Natural killer cell treated with Interleukin-12 subunit alpha and Interleukin-12 subunit beta and Interleukin-15 and Interleukin-18, amount 100 ng/mL, for 72 hours (primary cell): ENCODE data around the gene UBXN4. TPM values are rescaled to one million over a fixed set of nuclear protein-coding genes. Genes with fewer than 3 reads are reported as not detected.

Experiments
- ATAC-seq, 2 donors: fragments of 150-1000 bp; cut with Tn5 transposase in 1 of 2; sonication (Bioruptor Pico), chemical (Tn5 transposase) in 1 of 2; 2 replicates each; pipeline ENCODE4 v1.10.0; 2021
- DNase-seq: peaks from one replicate; pipeline ENCODE4 v3.0.0; 2022; ENCODE audit warnings: low spot score
- H3K27ac Mint-ChIP-seq, 2 donors: 1 replicate in 1 of 2; 2 replicates in 1 of 2; pipeline ENCODE4 v1.8.0; 2022; ENCODE audit warnings: mixed read lengths in 2 of 2, mild to moderate bottlenecking in 1 of 2, moderate library complexity in 1 of 2
- H3K27me3 Mint-ChIP-seq, 2 donors: 1 replicate in 1 of 2; 2 replicates in 1 of 2; pipeline ENCODE4 v1.8.0; 2022; ENCODE audit warnings: mixed read lengths in 2 of 2
- H3K36me3 Mint-ChIP-seq: one replicate; pipeline ENCODE4 v1.8.0; 2022; ENCODE audit warnings: mixed read lengths
- H3K4me1 Mint-ChIP-seq, 2 donors: 1 replicate in 1 of 2; 2 replicates in 1 of 2; pipeline ENCODE4 v1.8.0; 2022; ENCODE audit warnings: low read depth in 2 of 2, mixed read lengths in 2 of 2, mild to moderate bottlenecking in 1 of 2
- H3K4me3 Mint-ChIP-seq: one replicate; pipeline ENCODE4 v1.8.0; 2022; ENCODE audit warnings: mixed read lengths
- H3K9me3 Mint-ChIP-seq: 2 replicates; pipeline ENCODE4 v1.8.0; 2022; ENCODE audit warnings: mixed read lengths
- total RNA-seq, 2 donors: library from RNA; stranded (reverse); gene quantifications; one replicate each; pipeline ENCODE4 v1.2.3, GENCODE V29; 2022

Gene UBXN4
- total RNA-seq, 2 donors from 2014 or later, result 123 to 138 TPM

GRCh38 chr2:135825550-135826176 is 84.0 kb downstream of the UBXN4 start:
- no peaks in the 10 kb centered on the region for H3K27me3 Mint-ChIP-seq
- peaks cover 4 to 9% of the 10 kb centered on the region in 2 donors for H3K4me1 Mint-ChIP-seq
- H3K4me3 Mint-ChIP-seq, result no peak overlapping the region
- no peak overlapping the region for H3K27ac Mint-ChIP-seq
- no peak for DNase-seq
- H3K9me3 Mint-ChIP-seq, result no peaks in the 10 kb centered on the region
- peaks cover 9% of the 10 kb centered on the region for H3K36me3 Mint-ChIP-seq
- peak in 1 of 2 donors; percentile 19 for ATAC-seq

- no peak for DNase-seq
- no peaks in the 10 kb centered on the region for H3K27me3 Mint-ChIP-seq
- H3K36me3 Mint-ChIP-seq, result peaks cover 9% of the 10 kb centered on the region
- no peak overlapping the region for H3K4me3 Mint-ChIP-seq
- no peak for ATAC-seq
- H3K4me1 Mint-ChIP-seq, result peaks cover 0 to 2% of the 10 kb centered on the region in 2 donors
- H3K9me3 Mint-ChIP-seq, result no peaks in the 10 kb centered on the region
- H3K27ac Mint-ChIP-seq, result no peak overlapping the region
These were observed 84.9 kb downstream of the UBXN4 start for GRCh38 chr2:135826544-135826943.

GRCh38 chr2:135829378-135830135 is 87.9 kb downstream of the UBXN4 start:
- no peaks in the 10 kb centered on the region for H3K4me1 Mint-ChIP-seq
- H3K27ac Mint-ChIP-seq, result no peak overlapping the region
- DNase-seq, result no peak
- no peak for ATAC-seq
- no peaks in the 10 kb centered on the region for H3K27me3 Mint-ChIP-seq
- no peaks in the 10 kb centered on the region for H3K36me3 Mint-ChIP-seq
- H3K9me3 Mint-ChIP-seq, result no peaks in the 10 kb centered on the region
- no peak overlapping the region for H3K4me3 Mint-ChIP-seq

GRCh38 chr2:135831180-135831812 is 89.6 kb downstream of the UBXN4 start:
- Mint-ChIP-seq H3K4me3 (no peak overlapping the region), H3K27me3 (no peaks in the 10 kb centered on the region), H3K36me3 (no peaks in the 10 kb centered on the region), H3K27ac (no peak overlapping the region), H3K9me3 (no peaks in the 10 kb centered on the region), H3K4me1 (peaks cover 0 to 3% of the 10 kb centered on the region in 2 donors)
- DNase-seq, result no peak
- ATAC-seq, result no peak

- H3K36me3 Mint-ChIP-seq, result no peaks in the 10 kb centered on the region
- H3K9me3 Mint-ChIP-seq, result no peaks in the 10 kb centered on the region
- ATAC-seq (no peak), DNase-seq (no peak)
- no peaks in the 10 kb centered on the region for H3K27me3 Mint-ChIP-seq
- H3K4me3 Mint-ChIP-seq, result no peak overlapping the region
- no peak overlapping the region for H3K27ac Mint-ChIP-seq
- peaks cover 0 to 6% of the 10 kb centered on the region in 2 donors for H3K4me1 Mint-ChIP-seq
These were observed 91.2 kb downstream of the UBXN4 start for GRCh38 chr2:135832891-135833290.

Other genes starting within 250 kb of the UBXN4 start
- gene ZRANB3, start 210.6 kb upstream of the UBXN4 start, total RNA-seq, result 10 to 100 TPM in 1 of 2 donors, 1 to 10 TPM in 1; 7.0 to 13.8 TPM
- gene R3HDM1, start 210.4 kb upstream of the UBXN4 start, total RNA-seq, result 10 to 100 TPM; 40.6 to 81.3 TPM
- under 1 TPM; 0.33 to 0.50 TPM for gene LCT, start 95.3 kb downstream of the UBXN4 start, total RNA-seq
- 100 to 1,000 TPM in 1 of 2 donors, 10 to 100 TPM in 1; 75.3 to 129 TPM for gene MCM6, start 134.6 kb downstream of the UBXN4 start, total RNA-seq
- gene DARS1, start 243.8 kb downstream of the UBXN4 start, total RNA-seq, result 100 to 1,000 TPM; 113 to 116 TPM